ENCODE data around the gene MYL3. TPM values are rescaled to one million over a fixed set of nuclear protein-coding genes. Genes with fewer than 3 reads are reported as not detected.

Gene MYL3
- total RNA-seq, 1 experiment from 2014 or later = not detected

DNA sequence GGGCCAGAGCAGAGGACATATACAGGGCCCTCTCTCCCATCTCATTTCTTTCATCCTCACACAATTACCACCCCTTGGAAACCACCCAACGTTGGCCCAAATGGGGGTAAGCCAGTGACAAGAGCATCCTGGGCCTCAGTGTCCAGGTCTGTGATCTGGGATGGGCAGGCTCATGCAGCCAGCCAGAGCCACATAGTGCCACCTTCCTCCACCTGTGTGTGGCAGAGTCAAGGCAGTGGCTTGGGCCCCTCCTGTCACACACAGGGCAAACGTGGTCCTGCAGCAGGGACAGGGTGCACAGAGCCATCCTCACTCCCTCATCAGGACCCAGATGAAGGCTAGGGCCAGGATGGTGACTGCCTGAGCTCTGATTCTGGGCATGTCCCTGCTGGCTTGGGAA is 2.3 kb upstream of the MYL3 start:
- no peak for DNase-seq (ENCODE audit: low spot score)

DNA sequence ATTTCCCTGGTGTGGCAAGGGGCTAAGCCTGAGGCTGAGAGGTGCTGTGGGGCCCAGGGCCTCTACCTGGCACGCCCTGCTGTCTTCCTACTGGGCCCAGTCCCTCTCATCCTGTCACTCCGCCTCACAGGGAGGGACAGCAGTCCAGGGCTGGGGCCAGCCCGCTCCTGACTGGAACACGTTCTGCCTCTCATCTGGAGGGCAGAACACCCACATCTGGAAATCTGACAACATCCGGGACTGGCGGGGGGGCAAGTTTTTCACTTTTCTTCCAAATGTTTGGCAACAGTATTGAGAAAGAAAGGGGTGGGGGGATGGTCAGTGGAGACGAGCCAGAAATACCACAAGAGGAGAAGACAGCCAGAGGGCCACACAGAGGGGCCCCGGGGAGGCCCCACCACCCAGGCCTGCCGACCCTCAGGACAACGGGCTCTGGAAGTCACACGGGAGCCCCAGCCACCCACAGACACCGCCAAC is 1.8 kb upstream of the MYL3 start:
- no peak for DNase-seq (ENCODE audit: low spot score)

DNA sequence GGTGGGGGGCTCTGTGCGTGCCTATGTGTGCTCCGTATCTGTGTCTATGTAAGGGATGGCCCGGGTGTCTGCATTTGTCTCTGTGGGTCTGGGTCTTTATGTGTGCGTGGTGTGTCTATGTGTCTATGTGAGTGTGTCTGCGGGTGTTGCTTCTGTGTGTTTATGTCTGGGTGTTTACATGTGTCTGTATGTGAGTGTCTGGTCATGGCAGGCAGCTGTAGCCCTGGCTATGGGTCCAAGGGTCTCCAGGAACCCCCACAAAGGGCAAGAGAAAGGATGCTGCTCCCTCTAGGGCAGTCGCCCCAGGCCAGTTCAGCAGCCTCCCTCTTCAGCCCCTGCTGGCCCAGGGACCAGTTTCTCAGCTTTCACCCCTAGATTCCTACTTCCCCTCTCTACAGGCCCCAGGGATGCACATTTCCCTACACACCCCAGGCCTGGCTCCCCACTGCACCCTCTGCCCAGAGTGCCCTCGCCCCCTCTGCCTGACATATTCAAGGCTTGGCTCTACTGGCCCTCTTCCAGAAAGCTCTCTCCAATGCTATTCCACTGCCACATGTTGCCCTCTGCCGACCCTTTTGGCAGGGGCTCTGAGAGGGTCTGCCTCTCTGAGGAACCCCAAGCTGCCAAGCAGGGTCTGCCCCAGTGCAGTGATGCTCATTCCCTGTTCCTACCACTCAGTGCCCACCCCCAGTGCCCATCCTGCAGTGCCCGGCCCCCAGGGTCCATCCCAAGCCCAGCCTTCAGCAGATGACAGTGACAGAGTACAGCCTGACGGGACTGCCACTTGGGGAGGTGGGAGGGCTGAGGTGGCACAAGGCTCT is 1.0 kb upstream of the MYL3 start:
- DNase-seq (ENCODE audit: low spot score) = no peak

DNA sequence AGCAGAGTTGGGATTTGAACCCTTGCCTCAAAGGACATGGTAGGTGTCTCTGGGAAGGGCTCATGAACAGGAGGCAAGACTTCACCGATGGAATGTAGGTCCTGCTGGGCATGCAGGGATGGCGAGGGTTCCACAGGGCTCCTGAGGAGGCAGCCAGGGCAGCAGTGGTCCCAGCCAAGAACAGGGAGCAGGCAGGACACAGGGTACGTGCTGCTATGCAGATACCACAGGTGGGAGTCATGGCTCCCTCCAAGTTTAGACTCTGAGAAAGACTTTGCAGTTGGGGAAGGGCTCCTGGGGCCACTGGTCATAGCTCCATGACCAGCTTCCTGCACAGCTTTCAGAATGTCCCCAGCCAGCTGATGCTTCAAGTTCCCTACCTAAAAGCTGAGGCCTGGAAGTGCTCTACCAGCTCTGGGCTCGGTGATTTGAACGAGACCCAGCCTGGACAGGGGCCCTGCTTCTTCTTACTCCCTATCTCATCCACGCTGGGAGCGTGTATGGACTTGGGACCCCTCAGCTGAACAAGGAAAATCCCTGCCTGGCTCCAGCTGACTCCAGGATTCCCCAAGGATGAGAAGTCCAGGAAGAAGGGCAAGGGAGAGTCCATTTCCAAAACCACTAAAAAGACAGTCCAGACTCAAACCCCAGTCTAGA is 747 bp downstream of the MYL3 start:
- no peak for DNase-seq (ENCODE audit: low spot score)

DNA sequence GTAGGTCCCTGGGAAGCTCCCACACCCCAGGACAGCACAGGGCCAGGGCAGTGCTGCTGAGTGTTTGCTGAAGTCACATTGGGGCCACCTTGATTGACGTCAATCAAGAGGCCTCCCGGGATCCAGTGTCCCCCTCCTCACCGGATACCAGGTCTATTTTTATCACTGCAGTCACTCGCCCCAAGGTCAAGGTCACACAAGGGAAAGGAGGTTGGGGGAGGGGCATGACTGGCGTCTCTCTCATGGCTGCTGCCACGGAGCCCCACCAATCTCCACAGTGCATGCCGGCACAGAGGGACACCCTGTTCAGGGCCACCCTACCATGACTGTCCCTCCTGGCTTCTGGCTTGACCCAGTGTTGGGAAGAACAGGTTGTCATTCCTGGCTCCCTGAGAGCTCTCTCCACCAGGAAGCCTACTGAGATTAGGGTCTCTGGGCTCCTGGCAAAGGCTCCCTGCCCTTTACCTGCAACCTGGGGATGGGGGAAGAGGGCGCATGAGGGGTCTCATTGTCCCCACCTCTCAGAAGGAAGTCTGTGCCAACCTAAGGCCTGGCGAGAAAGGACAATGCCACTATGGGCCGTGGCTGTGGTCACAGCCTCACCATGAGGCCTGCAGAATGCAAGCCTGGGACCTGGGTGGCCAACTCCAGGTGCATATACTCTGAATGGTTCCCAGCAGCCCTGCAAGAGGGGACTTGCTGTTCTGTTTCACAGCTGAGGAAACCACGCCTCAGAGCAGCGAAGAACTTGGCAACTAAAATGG is 1.5 kb downstream of the MYL3 start:
- DNase-seq (ENCODE audit: low spot score) = no peak

DNA sequence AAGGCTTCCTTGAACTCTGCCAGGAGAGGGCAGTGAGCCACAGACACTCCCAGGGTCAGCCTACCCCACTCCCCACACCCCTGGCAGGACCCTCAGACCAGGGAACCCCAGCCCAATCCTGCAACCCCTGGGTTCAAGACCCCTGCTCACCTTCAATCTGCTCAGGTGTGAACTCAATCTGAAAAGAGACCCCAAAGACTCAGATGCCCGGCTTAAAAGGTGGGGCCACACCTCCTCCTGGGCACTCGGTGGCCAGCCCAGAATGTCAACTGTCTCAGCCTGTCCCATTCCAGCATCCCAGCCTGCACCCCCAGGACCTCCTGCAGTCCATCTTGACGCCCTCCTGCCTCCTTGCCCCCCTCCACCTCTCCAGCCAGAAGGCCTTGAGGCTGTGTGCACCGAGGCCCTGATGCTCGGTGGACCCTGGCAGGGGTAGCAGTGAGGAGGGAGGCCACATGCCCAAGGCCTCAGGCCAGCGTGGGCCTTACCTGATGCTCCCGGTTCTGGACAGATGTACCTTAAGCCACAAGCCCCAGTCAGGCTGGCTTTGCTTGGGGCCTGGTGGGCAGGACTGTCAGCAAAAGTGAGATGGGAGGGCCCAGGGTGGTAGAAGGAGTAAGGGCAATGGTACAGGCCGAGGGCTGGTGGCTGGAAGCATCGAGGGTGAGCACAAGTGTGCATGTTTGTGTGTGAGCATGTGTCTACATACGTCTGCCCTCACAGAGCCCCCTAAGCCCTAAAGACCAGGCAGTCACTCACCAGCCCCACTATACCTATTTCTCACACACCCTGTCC is 2.2 kb downstream of the MYL3 start:
- no peak for DNase-seq (ENCODE audit: low spot score)

DNA sequence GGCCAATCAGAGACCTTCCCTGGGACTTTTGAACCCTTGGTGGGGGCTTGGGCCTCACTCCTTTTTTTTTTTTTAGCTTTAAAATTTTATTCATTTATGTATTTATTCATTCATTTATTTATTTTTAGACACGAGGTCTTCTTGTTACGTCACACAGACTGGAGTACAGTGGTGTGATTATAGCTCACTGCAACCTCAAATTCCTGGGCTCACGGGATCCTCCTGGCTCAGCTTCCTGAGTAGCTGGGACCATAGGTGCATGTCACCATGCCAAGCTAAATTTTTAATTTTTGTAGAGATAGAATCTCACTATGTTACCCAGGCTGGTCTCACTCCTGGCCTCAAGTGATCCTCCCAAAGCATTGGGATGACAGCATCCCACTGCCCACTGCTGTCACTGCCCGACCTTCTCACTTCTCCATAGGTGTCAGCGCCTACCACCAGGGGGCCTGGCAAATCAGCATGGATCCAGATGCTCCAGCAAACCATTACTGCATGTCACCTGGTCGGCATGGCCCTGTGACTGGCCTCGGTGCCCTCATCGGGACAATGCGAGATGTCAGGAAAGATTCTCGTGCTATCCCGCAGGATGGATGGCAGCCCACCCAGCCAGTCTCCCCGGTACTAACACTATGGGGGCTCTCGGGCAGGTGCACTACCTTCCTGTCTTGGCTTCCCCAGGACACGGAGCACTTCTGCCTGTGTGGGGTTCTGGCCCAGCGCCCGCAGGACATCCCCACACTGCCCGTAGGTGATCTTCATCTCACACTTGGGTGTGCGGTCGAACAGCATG is 3.0 kb downstream of the MYL3 start:
- no peak for DNase-seq (ENCODE audit: low spot score)

DNA sequence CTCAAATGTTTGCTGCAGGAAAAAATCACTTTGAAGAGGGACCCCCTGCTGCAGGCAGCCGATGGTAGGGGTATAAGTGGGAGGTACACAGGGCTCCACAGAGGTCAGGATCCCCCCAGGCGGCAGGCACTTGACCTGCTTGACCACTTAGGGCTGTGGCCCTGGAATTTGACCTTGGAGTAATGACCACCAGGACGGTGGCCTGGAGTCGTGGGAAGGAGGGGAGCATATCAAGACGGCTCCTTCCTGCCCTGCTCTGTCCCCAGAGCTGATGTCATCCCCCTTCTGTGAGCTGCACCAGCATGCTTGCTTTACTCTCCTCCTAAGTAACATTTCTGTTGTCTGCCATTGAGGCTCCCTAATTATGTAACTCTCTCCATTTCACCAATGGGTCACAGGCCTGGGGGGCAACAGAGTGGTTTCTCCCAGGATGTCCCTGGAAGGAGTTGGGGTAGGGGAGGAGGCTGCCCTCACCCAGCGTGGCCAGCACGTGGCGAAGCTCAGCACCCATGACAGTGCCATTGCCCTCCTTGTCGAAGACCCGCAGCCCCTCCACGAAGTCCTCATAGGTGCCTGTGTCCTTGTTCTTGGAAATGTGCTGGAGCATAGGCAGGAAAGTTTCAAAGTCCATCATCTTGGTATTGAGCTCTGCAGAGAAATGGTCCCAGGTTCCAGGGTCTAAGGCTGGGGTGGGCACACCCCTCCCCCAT is 4.1 kb downstream of the MYL3 start:
- no peak for DNase-seq (ENCODE audit: low spot score)

DNA sequence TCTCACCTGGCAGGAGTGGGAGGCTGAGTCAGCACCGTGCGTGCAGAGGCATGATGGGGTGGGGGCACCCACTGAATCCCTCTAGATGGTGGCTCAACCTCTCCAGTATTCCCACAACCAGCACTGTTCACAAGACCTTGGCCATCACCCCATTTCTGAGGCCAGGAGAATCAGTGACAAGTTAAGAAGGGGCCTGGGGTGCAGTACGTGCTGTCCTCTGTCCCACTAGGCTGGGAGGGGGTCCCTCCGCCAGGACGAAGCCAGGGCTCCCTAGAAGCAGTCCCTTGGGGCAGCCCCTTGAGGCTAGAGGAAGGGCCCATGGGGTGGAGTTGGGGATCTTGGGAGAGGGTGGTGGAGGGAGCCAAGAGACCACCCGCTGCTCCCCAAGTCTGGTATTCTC is 4.8 kb downstream of the MYL3 start:
- DNase-seq (ENCODE audit: low spot score) = no peak

DNA sequence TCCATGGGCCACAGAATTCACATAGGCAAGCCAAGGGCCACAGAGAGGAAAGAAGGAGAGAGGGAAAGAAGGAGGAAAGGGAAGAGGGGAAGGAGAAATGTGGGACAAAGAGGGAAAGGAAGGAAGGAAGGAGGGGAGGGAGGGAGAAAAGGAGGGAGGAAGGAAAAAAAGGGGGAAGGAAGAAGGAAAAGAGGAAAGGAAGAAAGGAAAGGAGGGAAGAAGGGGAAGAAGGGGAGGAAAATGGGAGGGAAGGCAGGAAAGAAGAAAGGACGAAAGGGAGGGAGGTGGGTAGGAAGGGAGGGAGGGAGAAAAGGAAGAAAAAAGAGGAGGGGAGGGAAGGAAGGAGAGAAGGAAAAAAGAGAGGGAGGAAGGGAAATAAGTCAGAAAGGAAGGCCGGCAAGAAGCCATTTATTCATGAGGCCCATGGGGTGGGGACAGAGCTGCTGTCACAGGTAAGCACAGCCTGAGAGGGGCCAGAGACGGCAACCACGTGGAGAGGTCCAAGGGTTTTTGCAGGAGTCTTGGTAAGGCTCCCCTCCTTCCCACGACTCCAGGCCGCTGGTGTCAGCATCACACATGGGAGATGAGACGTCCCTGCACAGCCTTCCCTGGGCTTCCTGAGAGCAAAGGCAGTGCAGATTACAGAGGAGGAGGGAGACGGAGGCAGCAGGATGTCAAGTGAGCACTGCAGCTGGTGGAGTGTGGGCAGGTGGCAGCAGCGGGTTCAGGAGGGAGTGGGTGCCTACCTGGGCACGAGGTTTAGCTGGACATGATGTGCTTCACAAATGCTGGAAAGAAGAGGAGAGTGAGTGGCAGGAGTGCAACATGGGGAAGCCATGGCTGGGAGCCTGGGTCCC is 5.5 kb downstream of the MYL3 start:
- DNase-seq (ENCODE audit: low spot score) = no peak

DNA sequence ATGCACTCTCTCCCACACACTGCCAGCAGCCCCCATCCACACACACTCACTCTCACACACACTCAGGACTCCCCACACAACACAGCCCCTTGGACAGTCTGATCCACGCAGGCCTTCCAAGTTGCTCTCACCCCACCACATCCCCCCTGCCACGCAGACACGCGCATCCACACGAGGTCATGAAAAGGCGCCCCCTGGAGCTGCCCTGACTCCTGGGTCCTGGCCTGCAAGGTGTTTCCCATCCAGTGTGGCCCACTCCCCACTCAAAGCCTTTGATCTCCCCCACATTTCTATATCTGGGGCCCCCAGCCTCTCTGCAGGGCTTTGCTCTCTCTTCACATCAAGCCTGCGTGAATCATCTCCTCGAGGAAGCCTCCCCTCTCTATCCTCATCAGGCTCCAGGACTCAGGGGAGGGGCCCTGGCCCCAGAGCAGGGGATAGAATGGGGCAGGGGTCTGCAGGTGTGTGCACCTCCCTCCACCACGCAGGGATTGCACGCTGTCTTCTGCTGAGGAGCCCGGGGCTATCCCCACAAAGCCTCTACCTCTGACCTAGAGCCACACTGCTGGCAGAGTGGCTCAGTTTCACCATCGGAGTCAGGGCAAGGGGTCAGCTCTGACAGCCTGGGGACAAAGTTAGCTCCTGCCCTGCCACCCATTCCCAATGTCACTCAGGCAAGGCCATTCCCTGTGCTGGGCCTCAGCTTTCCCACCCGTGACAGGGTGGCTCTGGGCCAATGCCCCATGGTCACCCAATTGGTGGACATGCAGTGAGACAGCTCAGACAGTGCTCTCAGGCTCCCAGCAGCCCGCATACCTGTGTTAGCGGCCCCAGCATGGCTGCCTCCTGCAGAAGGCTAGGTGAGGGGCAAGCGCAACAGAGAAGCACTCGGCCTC is 6.4 kb downstream of the MYL3 start:
- no peak for DNase-seq (ENCODE audit: low spot score)

DNA sequence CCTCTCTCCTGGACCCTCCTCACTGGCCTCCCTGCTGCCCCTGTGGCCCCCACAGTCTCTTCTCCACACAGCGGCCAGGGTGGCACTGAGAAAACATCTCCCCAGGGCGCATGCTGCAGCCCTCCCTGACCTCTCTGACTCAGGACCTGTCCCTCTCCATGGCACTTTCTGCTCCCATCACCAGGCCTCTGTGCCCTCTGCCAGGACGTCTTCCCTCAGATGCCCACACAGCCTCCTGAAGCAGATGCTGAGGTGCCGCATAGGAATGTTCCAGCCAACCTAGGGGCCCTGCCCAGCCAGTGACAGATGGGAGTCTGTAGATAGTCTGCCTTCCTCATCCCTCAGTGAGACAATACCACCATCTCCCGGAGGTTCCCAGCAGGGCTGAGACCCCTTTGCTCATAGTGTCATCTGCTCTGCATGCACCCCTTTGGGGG is 8.7 kb downstream of the MYL3 start:
- no peak for DNase-seq (ENCODE audit: low spot score)

DNA sequence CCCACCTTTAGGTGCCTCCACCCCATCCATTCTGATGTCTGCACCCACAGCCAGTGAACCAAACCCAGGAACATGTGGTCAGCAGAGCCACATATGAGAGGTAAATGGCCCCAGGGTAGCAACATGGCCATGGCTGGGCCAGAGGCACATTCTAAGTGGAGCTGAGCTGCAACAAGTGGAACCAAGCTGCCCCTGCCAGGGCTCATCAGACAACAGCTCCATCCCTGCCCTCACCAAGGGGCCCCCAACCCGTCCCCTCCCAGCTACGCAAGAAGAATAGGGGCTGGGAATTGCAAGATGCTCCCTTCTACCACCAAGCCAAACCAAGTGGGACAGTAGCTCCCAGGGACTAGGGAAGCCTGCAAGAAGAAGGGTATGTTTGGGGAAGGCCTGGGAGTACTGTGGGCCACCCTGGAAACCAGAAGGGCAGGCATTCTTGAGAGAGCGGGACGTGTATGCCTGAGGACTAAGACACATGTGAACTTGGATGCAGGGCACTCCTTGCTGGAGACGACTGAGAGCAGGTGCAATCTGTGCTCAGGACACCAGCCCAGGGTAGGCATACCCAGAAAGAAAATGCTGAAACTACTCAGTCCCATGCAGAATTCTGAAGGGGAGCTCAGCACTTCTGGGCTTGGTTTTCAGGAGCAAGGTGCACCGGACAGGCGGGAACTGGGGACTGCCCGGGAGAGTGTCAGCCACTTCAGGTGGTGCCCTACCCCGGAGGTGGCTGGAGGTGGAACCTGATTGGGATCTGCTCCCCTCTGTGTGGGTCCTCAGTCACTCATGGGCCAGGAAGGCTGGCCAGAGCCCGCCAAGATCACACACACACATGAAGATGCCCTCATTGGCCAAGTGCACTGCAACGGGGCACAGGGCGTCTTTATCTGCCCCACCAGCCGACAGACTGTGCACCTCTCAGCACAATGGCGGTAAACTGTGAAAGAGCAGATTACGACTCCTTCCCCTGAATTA is 9.5 kb downstream of the MYL3 start:
- DNase-seq (ENCODE audit: low spot score) = no peak

DNA sequence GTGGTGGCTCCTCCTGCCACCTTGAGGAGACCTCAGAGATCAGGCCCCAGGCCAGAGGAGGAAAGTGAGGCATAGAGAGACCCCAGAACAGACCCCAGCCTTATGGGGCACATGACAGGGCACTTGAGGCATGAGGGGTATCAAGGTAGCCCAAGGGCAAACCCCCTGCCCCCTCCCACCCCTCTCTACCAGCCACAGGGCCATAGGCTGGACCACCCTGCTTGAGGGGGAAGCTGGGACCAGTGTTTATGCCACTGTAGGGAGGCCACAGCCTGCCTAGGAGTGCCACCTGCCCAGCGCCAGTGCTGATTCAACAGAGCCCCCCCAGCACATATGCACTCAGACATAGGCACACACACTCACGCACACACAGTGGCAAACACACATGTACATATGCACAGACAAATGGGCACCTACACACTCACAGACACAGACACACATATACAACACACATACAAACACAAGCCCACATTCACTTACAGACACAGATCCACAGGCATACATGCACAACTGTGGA is 10.3 kb downstream of the MYL3 start:
- DNase-seq (ENCODE audit: low spot score) = no peak

DNA sequence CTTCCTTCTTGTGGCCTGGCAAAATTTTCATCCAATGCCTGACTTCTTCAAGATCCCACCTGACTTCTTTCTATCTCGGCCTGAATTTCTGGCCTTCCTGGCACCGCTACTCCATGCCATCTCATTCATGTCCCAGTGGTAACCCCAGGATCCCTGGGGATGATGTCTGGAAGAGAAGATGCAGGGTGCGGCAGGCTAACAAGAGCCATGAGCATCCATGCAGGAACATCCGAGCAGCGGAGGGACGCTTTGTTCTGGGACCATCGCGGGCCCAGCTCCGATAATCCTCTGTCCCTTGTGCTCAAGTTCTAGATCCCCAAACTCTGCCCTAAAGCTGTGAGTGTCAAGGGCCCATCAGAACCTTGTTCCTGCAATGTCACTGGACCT is 10.9 kb downstream of the MYL3 start:
- no peak for DNase-seq (ENCODE audit: low spot score)

All from H4 (cell line).